IMR-90 (cell line): ENCODE measurements around the gene SLC7A10. TPM values are rescaled to one million over a fixed set of nuclear protein-coding genes. Genes with fewer than 3 reads are reported as not detected.

Source experiments
- ATAC-seq: fragments of 200-7000 bp; cut with Tn5 transposase; 2 replicates; pipeline ENCODE4 v1.9.1; 2020; ENCODE audit warnings: low read depth, mild to moderate bottlenecking, moderate library complexity
- BruUV-seq: library from RNA; stranded (reverse); fragments of 400-500 nt; replicated peaks from 2 replicates; lab custom pipeline; 2021; lab: Mats Ljungman, UMichigan
- CTCF ChIA-PET: fragments of 300-600 bp; formaldehyde crosslinking; extraction: SDS; loops from one replicate; lab custom pipeline; 2021; ENCODE audit warnings: antibody characterized with exemption; lab: Yijun Ruan, JAX
- POLR2A ChIA-PET: fragments of 300-600 bp; sonication (Branson Sonifier 250); formaldehyde crosslinking; loops from one replicate; lab custom pipeline; 2022; ENCODE audit warnings: antibody characterized with exemption; ENCODE audit not compliant: unreplicated experiment; lab: Charles Lee
- DNase-seq: peaks from one replicate; pipeline ENCODE4 v3.0.0; 2013
- H2AFZ ChIP-seq: replicated peaks from 2 replicates; pipeline ENCODE3; 2013; ENCODE audit warnings: low read length, mild to moderate bottlenecking; ENCODE audit not compliant: poor library complexity
- H2AK5ac ChIP-seq: 2 replicates; pipeline ENCODE4 v1.6.1; 2013; ENCODE audit warnings: low read depth, low read length, inconsistent platforms
- H2AK9ac ChIP-seq: replicated peaks from 2 replicates; pipeline ENCODE3; 2013; ENCODE audit warnings: mild to moderate bottlenecking, low read depth, low read length, moderate library complexity; ENCODE audit not compliant: poor library complexity
- H2BK120ac ChIP-seq: 2 replicates; pipeline ENCODE4 v1.6.1; 2013; ENCODE audit warnings: low read depth, low read length, inconsistent platforms
- H2BK15ac ChIP-seq: 3 replicates; pipeline ENCODE4 v1.6.1; 2013; ENCODE audit warnings: low read depth, low read length, inconsistent platforms
- H2BK20ac ChIP-seq: 2 replicates; pipeline ENCODE4 v1.6.1; 2013; ENCODE audit warnings: low read depth, mild to moderate bottlenecking, inconsistent platforms, low read length, moderate library complexity
- H2BK5ac ChIP-seq: 2 replicates; pipeline ENCODE4 v1.6.1; 2013; ENCODE audit warnings: mild to moderate bottlenecking, low read depth, low read length, inconsistent platforms; ENCODE audit not compliant: poor library complexity, severe bottlenecking
- H3K14ac ChIP-seq: replicated peaks from 2 replicates; pipeline ENCODE4 v1.6.1; 2013; ENCODE audit warnings: low read depth, low read length, inconsistent platforms
- H3K18ac ChIP-seq: 2 replicates; pipeline ENCODE4 v1.6.1; 2013; ENCODE audit warnings: low read depth, low read length, control low read depth
- H3K23ac ChIP-seq: 2 replicates; pipeline ENCODE4 v1.6.1; 2013; ENCODE audit warnings: low read depth, low read length, inconsistent platforms
- H3K27ac ChIP-seq: 2 replicates; pipeline ENCODE4 v1.5.1; 2013; ENCODE audit warnings: mild to moderate bottlenecking, control low read depth, low read length; ENCODE audit not compliant: insufficient read depth
- H3K27me3 ChIP-seq: 2 replicates; pipeline ENCODE4 v1.6.1; 2013; ENCODE audit warnings: low read length; ENCODE audit not compliant: control insufficient read depth, insufficient read depth
- H3K36me3 ChIP-seq: 2 replicates; pipeline ENCODE4 v1.6.1; 2013; ENCODE audit warnings: low read length, mixed read lengths; ENCODE audit not compliant: control insufficient read depth, insufficient read depth
- H3K4ac ChIP-seq: 2 replicates; pipeline ENCODE4 v1.6.1; 2013; ENCODE audit warnings: low read depth, low read length, inconsistent platforms
- H3K4me1 ChIP-seq: 2 replicates; pipeline ENCODE4 v1.6.1; 2013; ENCODE audit warnings: low read length, mixed read lengths; ENCODE audit not compliant: control insufficient read depth, insufficient read depth
- H3K4me2 ChIP-seq: 2 replicates; pipeline ENCODE4 v1.6.1; 2013; ENCODE audit warnings: low read depth, mild to moderate bottlenecking, control low read depth, low read length, moderate library complexity
- H3K4me3 ChIP-seq: 2 replicates; pipeline ENCODE4 v1.5.1; 2013; ENCODE audit warnings: low read depth, mild to moderate bottlenecking, control low read depth, low read length, moderate library complexity; ENCODE audit not compliant: insufficient read depth
- H3K56ac ChIP-seq: 2 replicates; pipeline ENCODE4 v1.6.1; 2013; ENCODE audit warnings: low read length, inconsistent platforms; ENCODE audit not compliant: insufficient read depth; ENCODE audit errors: extremely low read depth
- H3K79me1 ChIP-seq, 2 experiments: 2 replicates each; pipeline ENCODE4 v1.6.1; 2013; ENCODE audit warnings: low read length in 2 of 2, inconsistent platforms in 1 of 2, low read depth in 1 of 2
- H3K9ac ChIP-seq: 2 replicates; pipeline ENCODE4 v1.6.1; 2013; ENCODE audit warnings: low read depth, low read length, control low read depth
- H3K9me1 ChIP-seq: 2 replicates; pipeline ENCODE4 v1.6.1; 2013; ENCODE audit warnings: low read length, inconsistent platforms; ENCODE audit not compliant: insufficient read depth
- H3K9me3 ChIP-seq: 2 replicates; pipeline ENCODE4 v1.6.1; 2013; ENCODE audit warnings: low read length; ENCODE audit not compliant: control insufficient read depth, insufficient read depth
- H4K20me1 ChIP-seq: 2 replicates; pipeline ENCODE4 v1.6.1; 2013; ENCODE audit warnings: low read length, inconsistent platforms; ENCODE audit not compliant: insufficient read depth
- H4K5ac ChIP-seq: 2 replicates; pipeline ENCODE4 v1.6.1; 2013; ENCODE audit warnings: mild to moderate bottlenecking, low read depth, low read length, control low read depth
- H4K8ac ChIP-seq, 2 experiments: 2 replicates each; pipeline ENCODE4 v1.6.1; 2013; ENCODE audit warnings: low read depth in 2 of 2, low read length in 2 of 2, control low read depth in 1 of 2, inconsistent platforms in 1 of 2
- H4K91ac ChIP-seq: 2 replicates; pipeline ENCODE4 v1.6.1; 2013; ENCODE audit warnings: low read depth, low read length, inconsistent platforms; ENCODE audit not compliant: insufficient read depth
- CHD1 ChIP-seq: IDR thresholded peaks from 2 replicates; pipeline ENCODE4 v1.6.1; 2012; ENCODE audit warnings: low read depth, low read length, improper control_type of control experiment
- ELK1 ChIP-seq: fragments of 150-350 bp; IDR thresholded peaks from 2 replicates; pipeline ENCODE4 v1.6.1; 2016; ENCODE audit warnings: low read depth, mild to moderate bottlenecking, low read length, moderate library complexity, borderline replicate concordance
- FOS ChIP-seq: fragments of 150-350 bp; IDR thresholded peaks from 2 replicates; pipeline ENCODE4 v1.6.1; 2016; ENCODE audit warnings: low read depth, low read length
- NFE2L2 ChIP-seq: fragments of 150-350 bp; IDR thresholded peaks from 2 replicates; pipeline ENCODE4 v1.6.1; 2016; ENCODE audit warnings: low read depth, mild to moderate bottlenecking, low read length
- WGBS, 2 experiments: methylation state at CpG; one replicate each; pipeline versions ENCODE4 v1.1.5 to v1.1.7; 2013; ENCODE audit warnings: missing lambda C conversion rate in 2 of 2; ENCODE audit not compliant: insufficient read length in 1 of 2; ENCODE audit errors: extremely low coverage in 2 of 2; 5-methylcytosine and 5-hydroxymethylcytosine counted together
- dilution Hi-C: fragments of 300-500 bp; cut with HindIII; formaldehyde crosslinking; loops from one replicate; pipeline ENCODE4 v1.14.3; 2018; ENCODE audit warnings: low sequenced_read_pairs; ENCODE audit not compliant: unreplicated experiment
- in situ Hi-C: fragments of 300-500 bp; cut with MboI; formaldehyde crosslinking; loops from 3 replicates; pipeline ENCODE4 v1.14.3; 2019; ENCODE audit warnings: low sequenced_read_pairs, inconsistent platforms, mixed read lengths
- intact Hi-C: fragments of 100-400 bp; cut with micrococcal nuclease; formaldehyde crosslinking; loops from 2 replicates; pipeline ENCODE4 v1.10.0; 2022
- polyA plus RNA-seq, 3 experiments: library from polyadenylated mRNA; depleted of rRNA; stranded (reverse); fragments of >200 nt; gene quantifications; 2 replicates each; pipeline ENCODE4 v1.2.3, GENCODE V29; 2012; ENCODE audit warnings: low replicate concordance in 1 of 3
- total RNA-seq: library from RNA; depleted of rRNA; stranded (reverse); fragments of >200 nt; gene quantifications from 2 replicates; pipeline ENCODE4 v1.2.3, GENCODE V29; 2012

SLC7A10 gene
- total and polyA plus RNA-seq, 2 of the 4 experiments (the other 2 are of a cell fraction), result not detected

- H3K27ac ChIP-seq, result no peak overlapping the region
Observed at GRCh38 chr19:33207903-33208302, 17.7 kb downstream of the SLC7A10 start.

More at GRCh38 chr19:33207903-33208302, 17.7 kb downstream of the SLC7A10 start:
- Histone ChIP-seq H3K4me1 (no peaks in the 10 kb centered on the region), H3K23ac (no peak overlapping the region), H2BK120ac (no peak overlapping the region), H3K4me2 (no peak overlapping the region), H3K18ac (no peak overlapping the region), H2BK5ac (no peak overlapping the region), H3K9ac (no peak overlapping the region), H2BK20ac (no peak overlapping the region), H3K4me3 (no peak overlapping the region), H3K9me3 (no peaks in the 10 kb centered on the region), H3K9me1 (peaks cover 5% of the 10 kb centered on the region; the same call in 1 of the 2 replicates), H2AFZ (no peak overlapping the region), H2AK5ac (no peak overlapping the region), H3K4ac (no peak overlapping the region), H3K14ac (no peak overlapping the region), H4K91ac (no peak overlapping the region), H4K8ac (no peak overlapping the region), H2AK9ac (no peak overlapping the region), H4K5ac (no peak overlapping the region), H2BK15ac (no peak overlapping the region), H3K36me3 (peaks cover 15% of the 10 kb centered on the region), H3K79me1 (peaks cover 0 to 4% of the 10 kb centered on the region in 2 experiments; a peak in 1 of 4 replicates), H3K27me3 (no peaks in the 10 kb centered on the region), H3K56ac (no peak overlapping the region), H4K20me1 (no peaks in the 10 kb centered on the region)
- dilution Hi-C loops (no loop called here), intact Hi-C loops (no loop called here), in situ Hi-C loops (no loop called here)
- TF ChIP-seq NFE2L2 (no peak), ELK1 (no peak), CHD1 (no peak), FOS (no peak)
- WGBS, 2 experiments, result no CpG with 5 or more reads among the region's 9 CpGs
- ChIA-PET CTCF (no interaction called here), POLR2A (no interaction called here)
- DNase-seq (no peak), ATAC-seq (no peak)
- BruUV-seq, result no TSS peak
